ENCODE data around the gene IER5. TPM values are rescaled to one million over a fixed set of nuclear protein-coding genes. Genes with fewer than 3 reads are reported as not detected.
"Not testable (repeated sequence)": the region's sequence is repeated elsewhere in the genome, so short reads cannot be mapped to it uniquely, and the experiment has no call there.

The IER5 gene
- total RNA-seq (10 to 100 TPM; 18.7 to 19.6 TPM), polyA plus RNA-seq (1 to 10 TPM; 2.5 to 9.4 (median 8.3) TPM), total RNA-seq (55.1 to 403 (median 92.6) reads per million in 6 experiments)

DNA sequence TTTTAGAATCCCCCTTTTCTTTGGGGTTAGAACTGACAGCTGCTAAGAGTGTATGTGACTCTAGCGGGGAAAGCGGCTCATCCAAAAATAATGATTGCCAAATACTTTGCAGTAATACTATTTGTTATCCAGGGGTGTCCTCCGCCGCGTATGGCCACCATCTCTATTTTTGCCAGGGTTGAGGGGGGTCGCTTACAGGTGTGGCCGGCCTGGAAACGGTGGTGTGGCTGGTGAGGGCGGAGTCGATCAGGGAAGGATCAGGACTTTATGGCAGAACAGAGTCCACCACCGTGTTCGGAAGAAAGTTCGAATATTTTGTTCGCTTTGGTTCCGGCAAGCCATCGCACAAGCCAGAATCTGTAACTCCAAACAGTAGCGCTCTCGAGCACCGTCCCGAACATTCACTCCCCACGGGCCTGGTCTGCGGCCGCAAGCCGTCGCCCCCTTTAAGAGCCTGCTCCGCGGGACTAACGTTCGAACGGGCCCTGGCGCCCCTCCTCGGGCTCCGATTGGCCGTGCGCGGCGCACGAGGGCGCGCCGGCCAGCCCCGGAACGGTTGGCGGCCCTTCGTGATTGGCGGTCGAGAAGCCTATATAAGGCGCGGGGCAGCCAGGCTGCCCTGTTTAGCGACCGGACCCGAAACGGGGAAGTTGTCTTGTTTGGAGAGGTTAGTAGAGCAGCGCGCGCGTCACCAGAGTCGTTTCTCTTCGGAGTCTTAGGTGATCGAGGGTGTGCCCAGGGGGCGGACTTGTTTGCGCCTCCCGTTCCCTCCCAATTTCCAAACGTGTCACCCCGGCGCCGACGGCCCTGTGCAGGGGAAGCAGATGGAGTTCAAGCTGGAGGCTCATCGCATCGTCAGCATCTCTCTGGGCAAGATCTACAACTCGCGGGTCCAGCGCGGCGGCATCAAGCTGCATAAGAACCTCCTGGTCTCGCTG lies at the start of gene IER5:
Gene IER5 (plus strand): TSS at position 622 of the 938 bp plus-strand sequence. CDS start 203 bp downstream, at position 825.
- ATAC-seq (peak; percentile 73 to 74), DNase-seq (peak; percentile 84 to 98 (median 94))
- POLR2A ChIA-PET: interaction anchor here (0.6 to 8.8 kb wide), 22 partner anchors 12 to 319 kb away, joined by 3 to 239 read pairs (median 4); partner anchors contain the start of genes MR1 and STX6
- H3K36me3 Mint-ChIP-seq: peaks cover 0 to 7% (median 0%) of the 10 kb centered on the region in 3 donors
- H3K9me3 Mint-ChIP-seq: no peaks in the 10 kb centered on the region
- peak within 1 kb of the TSS; percentile 93 to 99 (median 98) for H3K27ac Mint-ChIP-seq
- peak within 1 kb of the TSS; percentile 93 to 99 (median 99) for H3K4me3 Mint-ChIP-seq
- H3K4me1 Mint-ChIP-seq: peaks cover 28 to 57% (median 46%) of the 10 kb centered on the region in 4 donors
- H3K27me3 Mint-ChIP-seq: no peaks in the 10 kb centered on the region

DNA sequence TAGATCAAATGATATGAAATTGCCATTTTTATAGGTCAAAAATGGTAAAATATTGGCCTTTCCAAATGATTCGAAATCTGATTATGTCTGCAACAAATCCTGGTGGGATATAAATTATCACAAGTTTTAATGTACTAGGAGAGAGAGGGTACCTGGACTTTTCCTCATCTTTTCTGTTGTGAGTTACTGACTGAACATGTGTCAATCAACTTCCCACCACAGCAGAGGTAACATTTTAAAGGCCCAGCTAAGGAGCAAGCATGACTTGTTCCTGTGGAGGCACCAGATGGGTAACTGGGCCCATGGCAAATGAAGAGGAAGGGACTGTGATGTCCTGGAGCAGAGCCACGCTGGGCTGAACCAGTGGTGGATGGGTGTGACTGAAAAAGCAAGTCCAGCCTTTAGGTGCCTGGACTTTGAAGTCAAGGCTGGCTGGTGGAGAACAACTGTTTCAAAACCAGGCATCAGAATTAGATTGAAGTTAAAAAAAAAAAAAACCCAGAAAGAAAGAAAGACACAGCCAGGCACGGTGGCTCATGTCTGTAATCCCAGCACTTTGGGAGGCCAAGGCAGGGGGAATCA lies 48.1 kb upstream of the IER5 start:
- ATAC-seq (no peak), DNase-seq (no peak)
- POLR2A ChIA-PET: interaction anchor here (1.2 kb wide), 1 partner anchor 18 kb away, joined by 3 read pairs; no protein-coding TSS in a partner anchor
- Mint-ChIP-seq H3K4me1 (peaks cover 36 to 84% (median 82%) of the 10 kb centered on the region in 4 donors), H3K27ac (peak overlapping the region in 7 of 10 donors; percentile 29 to 73 (median 43)), H3K9me3 (no peaks in the 10 kb centered on the region), H3K27me3 (no peaks in the 10 kb centered on the region), H3K4me3 (peak overlapping the region in 1 of 10 donors; percentile 5), H3K36me3 (peaks cover 0 to 65% (median 9%) of the 10 kb centered on the region in 3 donors)

DNA sequence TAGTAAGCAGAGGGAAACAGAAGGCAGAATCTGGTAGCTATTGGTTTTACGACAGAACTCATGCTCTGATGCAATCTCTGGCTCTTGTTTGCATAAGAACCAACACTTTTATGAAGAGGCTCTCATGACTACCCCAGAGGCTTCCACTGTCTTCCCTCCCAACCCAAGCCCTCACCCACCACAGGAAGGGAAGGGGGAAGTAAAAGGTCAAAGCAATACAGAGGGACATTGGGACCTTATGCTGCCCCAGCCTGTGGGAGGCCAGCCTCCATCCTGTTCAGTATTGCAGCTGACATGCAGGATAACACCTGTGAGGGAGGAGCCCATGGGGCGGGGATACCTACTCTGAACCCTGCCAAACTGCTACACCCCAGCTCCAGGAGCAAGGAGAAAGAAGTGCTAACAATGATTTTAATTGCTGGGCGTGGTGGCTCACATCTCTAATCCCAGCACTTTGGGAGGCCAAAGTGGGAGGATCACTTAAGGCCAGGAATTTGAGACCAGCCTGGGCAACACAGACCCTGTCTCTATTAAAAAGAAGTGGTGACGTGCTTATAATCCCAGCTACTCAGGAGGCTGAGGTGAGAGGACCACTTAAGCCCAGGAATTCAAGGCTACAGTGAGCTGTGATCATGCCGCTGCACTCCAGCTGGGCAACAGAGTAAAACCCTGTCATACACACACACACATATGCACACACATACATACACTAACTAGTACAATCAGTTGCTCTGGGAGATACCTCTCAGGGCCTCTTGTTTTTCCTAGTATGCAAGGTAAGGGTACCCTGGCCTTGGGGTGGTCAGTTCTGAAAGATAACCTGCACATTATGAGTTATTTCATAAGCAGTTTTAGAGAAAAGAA lies 45.2 kb upstream of the IER5 start:
- peaks cover 31 to 59% (median 55%) of the 10 kb centered on the region in 4 donors for H3K4me1 Mint-ChIP-seq
- ATAC-seq (no peak), DNase-seq (no peak)
- H3K4me3 Mint-ChIP-seq: peak overlapping the region in 4 of 10 donors; percentile 39 to 53 (median 44)
- no peaks in the 10 kb centered on the region for H3K27me3 Mint-ChIP-seq
- POLR2A ChIA-PET: interaction anchor here (0.8 to 1.3 kb wide), 2 partner anchors 21 to 62 kb away, joined by 3 read pairs; partner anchors contain the start of gene STX6
- H3K9me3 Mint-ChIP-seq: no peaks in the 10 kb centered on the region
- H3K36me3 Mint-ChIP-seq: peaks cover 0 to 56% (median 14%) of the 10 kb centered on the region in 3 donors
- H3K27ac Mint-ChIP-seq: peak overlapping the region in 6 of 10 donors; percentile 33 to 73 (median 61)

DNA sequence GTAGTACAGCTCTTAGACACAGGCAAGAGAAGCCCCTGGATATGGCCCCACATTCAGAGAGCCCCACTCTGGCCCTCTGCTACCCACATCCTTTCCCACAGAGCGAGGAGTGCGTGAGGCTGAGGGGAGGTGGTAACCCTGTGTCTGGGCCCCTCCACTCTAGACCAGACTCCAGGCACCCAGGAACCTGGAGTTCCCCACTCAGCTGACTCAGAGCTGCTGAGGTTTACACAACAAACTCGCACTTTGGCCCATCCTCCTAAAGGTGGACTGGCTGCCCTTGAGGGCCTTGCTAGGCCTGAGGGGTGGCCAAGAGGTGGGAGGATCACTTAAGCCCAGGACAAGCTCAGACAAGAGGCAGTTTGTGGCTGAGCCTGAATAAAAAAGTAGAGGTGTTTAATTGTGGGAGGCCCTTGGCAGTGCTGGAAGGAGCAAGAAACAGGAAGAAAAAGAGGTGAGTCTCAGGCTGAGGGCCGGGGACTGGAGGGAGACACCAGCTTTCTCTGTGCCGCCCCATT lies 44.0 kb upstream of the IER5 start:
- Mint-ChIP-seq H3K36me3 (peaks cover 0 to 47% (median 10%) of the 10 kb centered on the region in 3 donors), H3K27me3 (no peaks in the 10 kb centered on the region), H3K4me1 (peaks cover 25 to 49% (median 45%) of the 10 kb centered on the region in 4 donors), H3K4me3 (peak overlapping the region in 5 of 10 donors; percentile 7 to 46 (median 26)), H3K9me3 (no peaks in the 10 kb centered on the region), H3K27ac (peak overlapping the region; percentile 53 to 93 (median 79))
- POLR2A ChIA-PET: no interaction called here
- DNase-seq (peak in 4 of 10 donors; percentile 9 to 29 (median 12)), ATAC-seq (peak; percentile 76 to 96)

DNA sequence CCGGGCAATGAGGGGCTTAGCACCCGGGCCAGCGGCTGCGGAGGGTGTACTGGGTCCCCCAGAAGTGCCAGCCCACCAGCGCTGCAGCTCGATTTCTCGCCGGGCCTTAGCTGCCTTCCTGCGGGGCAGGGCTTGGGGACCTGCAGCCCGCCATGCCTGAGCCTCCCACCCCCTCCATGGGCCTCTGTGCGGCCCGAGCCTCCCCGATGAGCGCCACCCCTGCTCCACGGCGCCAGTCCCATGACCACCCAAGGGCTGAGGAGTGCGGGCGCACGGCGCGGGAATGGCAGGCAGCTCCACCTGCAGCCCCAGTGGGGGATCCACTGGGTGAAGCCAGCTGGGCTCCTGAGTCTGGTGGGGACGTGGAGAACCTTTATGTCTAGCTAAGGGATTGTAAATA lies 42.6 kb upstream of the IER5 start:
- not testable (repeated sequence) for DNase-seq, H3K4me3 Mint-ChIP-seq, ATAC-seq, H3K27me3 Mint-ChIP-seq, H3K9me3 Mint-ChIP-seq
- peak overlapping the region in 2 of 10 donors; percentile 38 to 70 for H3K27ac Mint-ChIP-seq
- peaks cover 0 to 41% (median 10%) of the 10 kb centered on the region in 3 donors for H3K36me3 Mint-ChIP-seq
- peaks cover 21 to 42% (median 35%) of the 10 kb centered on the region in 4 donors for H3K4me1 Mint-ChIP-seq
- POLR2A ChIA-PET: interaction anchor here (1.1 to 1.5 kb wide), 2 partner anchors 13 to 16 kb away, joined by 3 to 4 read pairs; no protein-coding TSS in a partner anchor

DNA sequence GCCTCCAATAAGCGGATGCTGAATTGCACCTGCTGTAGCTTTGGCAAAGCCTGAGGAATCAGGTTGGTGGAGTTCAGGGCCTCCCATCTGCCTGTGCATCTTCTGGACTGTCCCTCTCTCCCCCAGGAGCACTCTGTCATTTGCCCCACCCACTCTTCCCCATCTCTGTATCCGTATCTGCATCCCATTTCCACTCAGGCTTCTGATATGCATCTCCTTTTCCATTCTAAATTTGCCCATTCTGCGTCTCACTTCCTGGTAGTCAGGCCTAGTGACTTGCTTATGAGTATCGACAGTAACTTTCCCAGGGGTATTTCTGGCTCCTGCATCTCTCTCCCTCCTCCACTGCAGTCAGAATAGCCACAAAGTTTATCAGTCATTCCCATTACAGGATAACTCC lies 39.1 kb upstream of the IER5 start:
- Mint-ChIP-seq H3K9me3 (no peaks in the 10 kb centered on the region), H3K27me3 (no peaks in the 10 kb centered on the region), H3K36me3 (peaks cover 0 to 45% (median 15%) of the 10 kb centered on the region in 3 donors), H3K4me3 (no peak overlapping the region), H3K27ac (peak overlapping the region in 3 of 10 donors; percentile 31 to 82 (median 53)), H3K4me1 (peaks cover 9 to 15% (median 12%) of the 10 kb centered on the region in 4 donors)
- DNase-seq: no peak
- ATAC-seq: no peak
- POLR2A ChIA-PET: no interaction called here

DNA sequence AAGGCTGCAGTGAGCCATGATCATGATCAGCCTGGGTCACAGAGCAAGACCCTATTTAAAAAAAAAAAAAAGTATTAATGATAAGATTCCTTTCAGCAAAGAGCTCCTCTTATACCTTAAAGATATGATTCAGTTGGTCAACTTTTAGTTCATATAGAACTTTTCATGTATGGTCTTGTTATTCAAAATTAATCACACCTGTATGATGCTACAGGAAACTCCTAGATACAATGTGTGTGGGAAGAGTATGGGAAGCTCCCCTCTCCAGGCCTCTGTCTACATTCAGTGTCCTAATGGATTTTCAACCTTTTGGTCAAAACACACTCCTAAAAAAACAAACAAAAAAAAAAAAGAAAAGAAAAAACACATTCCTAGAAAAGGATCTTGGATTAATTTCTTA lies 37.6 kb upstream of the IER5 start:
- Mint-ChIP-seq H3K36me3 (peaks cover 11 to 49% (median 26%) of the 10 kb centered on the region in 3 donors), H3K27ac (no peak overlapping the region)
- DNase-seq: no peak

DNA sequence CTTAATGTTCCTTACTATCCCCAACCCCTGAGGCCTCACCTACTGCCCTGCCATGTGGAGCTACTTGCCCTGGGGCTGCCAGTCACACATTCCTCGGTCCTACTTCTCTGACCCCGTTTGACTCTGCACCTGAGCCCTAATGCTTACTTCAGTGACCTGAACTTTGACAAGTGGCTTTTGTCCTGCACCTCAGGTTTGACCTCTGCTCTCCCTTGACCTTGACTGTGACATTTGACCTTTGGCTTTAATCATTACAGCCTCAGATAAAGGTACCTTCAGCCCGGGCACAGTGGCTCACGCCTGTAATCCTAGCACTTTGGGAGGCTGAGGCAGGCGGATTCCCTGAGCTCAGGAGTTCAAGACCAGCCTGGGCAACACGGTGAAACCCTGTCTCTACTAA lies 31.9 kb upstream of the IER5 start:
- Mint-ChIP-seq H3K4me1 (peaks cover 1 to 12% (median 6%) of the 10 kb centered on the region in 4 donors), H3K4me3 (no peak overlapping the region), H3K27ac (peak overlapping the region in 4 of 10 donors; percentile 37 to 69 (median 42)), H3K27me3 (no peaks in the 10 kb centered on the region), H3K36me3 (peaks cover 28 to 62% (median 47%) of the 10 kb centered on the region in 3 donors), H3K9me3 (peaks cover 0 to 20% (median 10%) of the 10 kb centered on the region in 9 donors)
- no peak for DNase-seq
- POLR2A ChIA-PET: no interaction called here
- no peak for ATAC-seq

More for the DNA sequence above, 37.6 kb upstream of the IER5 start:
- no peak overlapping the region for H3K4me3 Mint-ChIP-seq
- H3K27me3 Mint-ChIP-seq: no peaks in the 10 kb centered on the region
- H3K4me1 Mint-ChIP-seq: peaks cover 0 to 6% (median 5%) of the 10 kb centered on the region in 4 donors
- H3K9me3 Mint-ChIP-seq: no peaks in the 10 kb centered on the region
- POLR2A ChIA-PET: no interaction called here
- no peak for ATAC-seq

DNA sequence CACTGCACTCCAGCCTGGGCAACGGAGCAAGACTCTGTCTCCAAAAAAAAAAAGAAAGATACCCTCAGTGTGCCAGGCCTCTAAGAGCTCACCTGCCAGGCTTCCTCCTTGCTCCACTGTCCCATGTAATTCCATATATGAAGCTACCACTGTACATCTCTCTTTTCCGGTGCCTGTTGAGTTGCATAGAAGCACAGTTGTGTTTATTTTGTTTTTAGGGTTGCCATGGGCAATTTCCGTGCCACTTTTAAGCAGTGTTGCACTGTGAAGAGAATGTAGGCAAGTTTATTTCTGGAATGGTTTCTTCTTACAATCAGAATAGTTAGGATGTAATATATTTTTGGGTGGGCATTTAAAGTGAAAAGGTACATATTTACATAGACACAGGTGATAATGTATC lies 31.4 kb upstream of the IER5 start:
- Mint-ChIP-seq H3K4me1 (peaks cover 5 to 17% (median 11%) of the 10 kb centered on the region in 4 donors), H3K4me3 (no peak overlapping the region), H3K27me3 (no peaks in the 10 kb centered on the region), H3K9me3 (peaks cover 0 to 20% (median 10%) of the 10 kb centered on the region in 9 donors), H3K36me3 (peaks cover 28 to 61% (median 47%) of the 10 kb centered on the region in 3 donors), H3K27ac (no peak overlapping the region)
- no peak for ATAC-seq
- POLR2A ChIA-PET: no interaction called here
- DNase-seq: no peak

DNA sequence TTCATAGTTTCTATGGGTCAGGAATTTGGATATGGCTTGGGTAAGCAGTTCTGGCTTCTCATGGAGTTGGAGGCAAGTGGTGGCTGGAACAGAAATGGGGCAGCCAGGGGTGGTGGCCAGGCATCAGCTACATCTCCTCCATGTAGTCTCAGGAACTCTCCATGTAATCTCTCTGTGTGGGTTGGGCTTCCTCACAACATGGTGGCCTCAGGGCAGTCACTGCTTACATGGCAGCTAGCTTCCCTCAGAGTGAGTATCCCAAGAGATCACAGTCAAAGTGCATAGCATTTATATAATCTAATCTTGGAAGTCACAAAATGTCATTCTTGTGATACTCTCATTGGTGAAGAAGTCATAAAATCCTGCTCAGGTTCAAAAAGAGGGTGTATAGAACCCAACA lies 29.1 kb upstream of the IER5 start:
- Mint-ChIP-seq H3K27ac (no peak overlapping the region), H3K36me3 (peaks cover 28 to 42% (median 42%) of the 10 kb centered on the region in 3 donors), H3K4me1 (peaks cover 12 to 35% (median 25%) of the 10 kb centered on the region in 4 donors), H3K27me3 (no peaks in the 10 kb centered on the region), H3K9me3 (peaks cover 0 to 20% (median 10%) of the 10 kb centered on the region in 9 donors), H3K4me3 (no peak overlapping the region)
- DNase-seq: no peak
- ATAC-seq: no peak
- POLR2A ChIA-PET: no interaction called here

DNA sequence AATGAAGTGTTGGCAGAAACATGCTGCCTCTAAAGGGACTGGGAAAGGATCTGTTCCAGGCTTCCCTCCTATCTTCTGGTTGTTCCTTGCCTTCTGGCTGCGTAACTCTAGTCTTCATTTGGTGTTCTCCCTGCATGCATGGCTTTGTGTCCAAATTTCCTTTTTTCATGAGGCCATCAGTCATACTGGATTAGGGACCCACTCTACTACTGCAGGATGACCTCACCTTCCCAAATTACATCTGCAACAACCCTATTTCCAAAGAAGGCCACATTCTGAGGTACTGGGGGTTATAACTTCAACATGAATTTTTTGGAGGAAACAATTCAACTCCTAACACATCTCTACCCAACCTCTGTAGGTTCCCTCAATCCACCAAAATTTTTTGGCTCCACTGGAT lies 28.4 kb upstream of the IER5 start:
- H3K9me3 Mint-ChIP-seq: peaks cover 0 to 20% (median 10%) of the 10 kb centered on the region in 9 donors
- no peak overlapping the region for H3K4me3 Mint-ChIP-seq
- H3K36me3 Mint-ChIP-seq: peaks cover 25 to 40% (median 40%) of the 10 kb centered on the region in 3 donors
- DNase-seq (no peak), ATAC-seq (no peak)
- POLR2A ChIA-PET: no interaction called here
- H3K27ac Mint-ChIP-seq: peak overlapping the region in 1 of 10 donors; percentile 31
- no peaks in the 10 kb centered on the region for H3K27me3 Mint-ChIP-seq
- H3K4me1 Mint-ChIP-seq: peaks cover 12 to 35% (median 25%) of the 10 kb centered on the region in 4 donors

All from naive thymus-derived CD8-positive, alpha-beta T cell (primary cell).